ENCODE data around the gene ZNF592.

- TF ChIP-seq, protein P1, sequence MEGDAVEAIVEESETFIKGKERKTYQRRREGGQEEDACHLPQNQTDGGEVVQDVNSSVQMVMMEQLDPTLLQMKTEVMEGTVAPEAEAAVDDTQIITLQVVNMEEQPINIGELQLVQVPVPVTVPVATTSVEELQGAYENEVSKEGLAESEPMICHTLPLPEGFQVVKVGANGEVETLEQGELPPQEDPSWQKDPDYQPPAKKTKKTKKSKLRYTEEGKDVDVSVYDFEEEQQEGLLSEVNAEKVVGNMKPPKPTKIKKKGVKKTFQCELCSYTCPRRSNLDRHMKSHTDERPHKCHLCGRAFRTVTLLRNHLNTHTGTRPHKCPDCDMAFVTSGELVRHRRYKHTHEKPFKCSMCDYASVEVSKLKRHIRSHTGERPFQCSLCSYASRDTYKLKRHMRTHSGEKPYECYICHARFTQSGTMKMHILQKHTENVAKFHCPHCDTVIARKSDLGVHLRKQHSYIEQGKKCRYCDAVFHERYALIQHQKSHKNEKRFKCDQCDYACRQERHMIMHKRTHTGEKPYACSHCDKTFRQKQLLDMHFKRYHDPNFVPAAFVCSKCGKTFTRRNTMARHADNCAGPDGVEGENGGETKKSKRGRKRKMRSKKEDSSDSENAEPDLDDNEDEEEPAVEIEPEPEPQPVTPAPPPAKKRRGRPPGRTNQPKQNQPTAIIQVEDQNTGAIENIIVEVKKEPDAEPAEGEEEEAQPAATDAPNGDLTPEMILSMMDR (conservative IDR thresholded peaks at IDR 0.05 in 1 of 2, IDR thresholded peaks at IDR 0.05 in 1 of 2; ENCODE audit: low read depth in 1 of 2, low read length in 2 of 2) = no peak
- TF ChIP-seq EZH2 (IDR thresholded peaks at IDR 0.05; ENCODE audit: low read length, missing control alignments) = no peak
Measured at GRCh38 chr15:84727429-84727828, 21.0 kb upstream of the ZNF592 start.

Data from fibroblast of lung (primary cell).